OCI-LY3 (cell line): ENCODE data around the gene HMG20A.

ENCODE experiments used
- H2AFZ ChIP-seq: fragments of 200-600, 300-600 bp; shearing (Covaris generic); 2 replicates; pipeline ENCODE4 v1.6.0; 2014; ENCODE audit warnings: antibody characterized with exemption, low read depth, low read length
- H3K27ac ChIP-seq: fragments of 200-600, 300-600 bp; sonication (generic); 2 replicates; pipeline ENCODE4 v1.5.1; 2014; ENCODE audit warnings: mild to moderate bottlenecking, low read length, moderate library complexity, mixed read lengths
- H3K27me3 ChIP-seq: fragments of 200-600, 300-600 bp; sonication (generic); 2 replicates; pipeline ENCODE4 v1.6.1; 2014; ENCODE audit warnings: low read depth, low read length, mixed read lengths
- H3K36me3 ChIP-seq: fragments of 200-600, 300-600 bp; sonication (generic); replicated peaks from 2 replicates; pipeline ENCODE3; 2014; ENCODE audit warnings: low read depth, low read length, mixed read lengths
- H3K4me1 ChIP-seq: fragments of 300-600, 200-600 bp; sonication (generic); 2 replicates; pipeline ENCODE4 v1.6.1; 2014; ENCODE audit warnings: low read length, mixed read lengths
- H3K4me2 ChIP-seq: fragments of 200-600, 300-600 bp; sonication (generic); 2 replicates; pipeline ENCODE4 v1.6.1; 2014; ENCODE audit warnings: low read length, mixed read lengths
- H3K4me3 ChIP-seq: fragments of 300-600, 200-600 bp; sonication (generic); 2 replicates; pipeline ENCODE4 v1.5.1; 2014; ENCODE audit warnings: antibody characterized with exemption, mild to moderate bottlenecking, low read length, moderate library complexity
- H3K79me2 ChIP-seq: fragments of 300-600, 200-600 bp; shearing (Covaris generic); 2 replicates; pipeline ENCODE4 v1.6.1; 2014; ENCODE audit warnings: mild to moderate bottlenecking, low read length, mixed read lengths
- H3K9ac ChIP-seq: fragments of 300-600, 200-600 bp; shearing (Covaris generic); 2 replicates; pipeline ENCODE4 v1.6.0; 2014; ENCODE audit warnings: mild to moderate bottlenecking, low read length, moderate library complexity
- H3K9me3 ChIP-seq: fragments of 200-600, 300-600 bp; shearing (Covaris generic); 2 replicates; pipeline ENCODE4 v1.6.1; 2014; ENCODE audit warnings: low read length, mixed read lengths; ENCODE audit not compliant: insufficient read depth
- H4K20me1 ChIP-seq: fragments of 200-600, 300-600 bp; sonication (generic); 2 replicates; pipeline ENCODE4 v1.6.1; 2016; ENCODE audit warnings: low read length, mixed read lengths; ENCODE audit not compliant: insufficient read depth
- CTCF ChIP-seq: fragments of 200-600, 300-600 bp; sonication (generic); IDR thresholded peaks from 2 replicates; pipeline ENCODE4 v1.5.1; 2014; ENCODE audit warnings: antibody characterized with exemption, low read length, low read depth
- EZH2phosphoT487 ChIP-seq: fragments of 200-600 bp; shearing (Covaris generic); IDR thresholded peaks from 2 replicates; pipeline ENCODE4 v1.6.1; 2018; ENCODE audit warnings: antibody characterized with exemption, mixed run types, low read depth

HMG20A gene

GRCh38 chr15:77468896-77469295, 48.2 kb downstream of the HMG20A start:
- Histone ChIP-seq H3K36me3 (peaks cover 40% of the 10 kb centered on the region), H4K20me1 (no peaks in the 10 kb centered on the region), H3K27ac (no peak overlapping the region), H3K9ac (no peak overlapping the region), H3K4me3 (no peak overlapping the region), H3K79me2 (no peaks in the 10 kb centered on the region), H2AFZ (no peak overlapping the region), H3K4me1 (0 out of 2 replicates have a peak, but pooled peaks cover 5% of the 10 kb centered on the region), H3K9me3 (no peaks in the 10 kb centered on the region), H3K4me2 (no peak overlapping the region), H3K27me3 (no peaks in the 10 kb centered on the region)
- TF ChIP-seq CTCF (no peak), EZH2phosphoT487 (no peak)

GRCh38 chr15:77470235-77470634, 49.5 kb downstream of the HMG20A start:
- H3K4me1 ChIP-seq: 0 out of 2 replicates have a peak, but pooled peaks cover 5% of the 10 kb centered on the region
- H3K36me3 ChIP-seq: peaks cover 37% of the 10 kb centered on the region
- no peak overlapping the region for H3K27ac ChIP-seq
- no peak overlapping the region for H2AFZ ChIP-seq
- no peak for TF ChIP-seq EZH2phosphoT487
- no peak for TF ChIP-seq CTCF
- H3K9me3 ChIP-seq: no peaks in the 10 kb centered on the region
- H4K20me1 ChIP-seq: no peaks in the 10 kb centered on the region
- H3K9ac ChIP-seq: no peak overlapping the region
- H3K27me3 ChIP-seq: no peaks in the 10 kb centered on the region
- no peaks in the 10 kb centered on the region for H3K79me2 ChIP-seq
- H3K4me2 ChIP-seq: no peak overlapping the region
- no peak overlapping the region for H3K4me3 ChIP-seq

GRCh38 chr15:77473328-77473727, 52.6 kb downstream of the HMG20A start:
- Histone ChIP-seq H3K36me3 (peaks cover 27% of the 10 kb centered on the region), H2AFZ (no peak overlapping the region), H3K9me3 (no peaks in the 10 kb centered on the region), H3K79me2 (no peaks in the 10 kb centered on the region), H4K20me1 (no peaks in the 10 kb centered on the region), H3K9ac (no peak overlapping the region), H3K4me3 (no peak overlapping the region), H3K27me3 (no peaks in the 10 kb centered on the region), H3K4me2 (no peak overlapping the region), H3K27ac (no peak overlapping the region), H3K4me1 (0 out of 2 replicates have a peak, but pooled peaks cover 5% of the 10 kb centered on the region)
- no peak for TF ChIP-seq CTCF
- TF ChIP-seq EZH2phosphoT487: no peak

GRCh38 chr15:77474310-77474988, 53.8 kb downstream of the HMG20A start:
- Histone ChIP-seq H3K79me2 (no peaks in the 10 kb centered on the region), H3K27me3 (no peaks in the 10 kb centered on the region), H3K9me3 (no peaks in the 10 kb centered on the region), H3K27ac (no peak overlapping the region), H3K9ac (no peak overlapping the region), H3K4me3 (no peak overlapping the region), H4K20me1 (no peaks in the 10 kb centered on the region), H2AFZ (no peak overlapping the region), H3K4me1 (0 out of 2 replicates have a peak, but pooled peaks cover 5% of the 10 kb centered on the region), H3K4me2 (no peak overlapping the region), H3K36me3 (peaks cover 35% of the 10 kb centered on the region)
- TF ChIP-seq EZH2phosphoT487: no peak
- no peak for TF ChIP-seq CTCF
